CD4-positive, alpha-beta T cell (primary cell): ENCODE results near the gene PPP1R3D. TPM values are rescaled to one million over a fixed set of nuclear protein-coding genes. Genes with fewer than 3 reads are reported as not detected.
A peak's percentile ranks its signal among the peaks of the same experiment; 100 is the strongest.

ENCODE experiments used
- ATAC-seq: fragments of 200-7000 bp; cut with Tn5 transposase; one replicate; pipeline ENCODE4 v1.10.0; 2022; ENCODE audit warnings: mild to moderate bottlenecking; ENCODE audit not compliant: poor library complexity
- CTCF ChIA-PET: fragments of 350-600 bp; sonication (Branson Sonifier 250); formaldehyde crosslinking; loops from one replicate; lab custom pipeline; 2021; ENCODE audit warnings: antibody characterized with exemption, inconsistent platforms; lab: Charles Lee
- POLR2A ChIA-PET: fragments of 350-600 bp; sonication (Branson Sonifier 250); formaldehyde crosslinking; loops from one replicate; lab custom pipeline; 2021; ENCODE audit warnings: antibody characterized with exemption, inconsistent platforms; lab: Charles Lee
- DNase-seq, 14 experiments: peaks; one replicate each; pipeline ENCODE4 v3.0.0-alpha.2; 2013 to 2020; ENCODE audit warnings: mixed read lengths in 2 of 14
- H3K27ac ChIP-seq, 2 donors: one replicate each; pipeline versions ENCODE4 v1.5.1 to v1.7.0; 2013; ENCODE audit warnings: low read length in 2 of 2, low read depth in 1 of 2, mild to moderate bottlenecking in 1 of 2
- H3K27me3 ChIP-seq, 2 experiments: 1 replicate in 1 of 2; 2 replicates in 1 of 2; pipeline versions ENCODE4 v1.6.1 to v1.7.0; 2013; ENCODE audit warnings: low read length in 2 of 2, control low read depth in 1 of 2, mild to moderate bottlenecking in 1 of 2, moderate library complexity in 1 of 2; ENCODE audit not compliant: insufficient read depth in 2 of 2, control insufficient read depth in 1 of 2
- H3K36me3 ChIP-seq: one replicate; pipeline ENCODE4 v1.6.1; 2013; ENCODE audit warnings: low read length, control low read depth; ENCODE audit not compliant: insufficient read depth
- H3K4me1 ChIP-seq: one replicate; pipeline ENCODE4 v1.6.1; 2013; ENCODE audit warnings: low read length, control low read depth; ENCODE audit not compliant: insufficient read depth
- H3K4me3 ChIP-seq: one replicate; pipeline ENCODE4 v1.5.1; 2013; ENCODE audit warnings: mild to moderate bottlenecking, low read length, moderate library complexity
- H3K9me3 ChIP-seq, 2 experiments: 1 replicate in 1 of 2; 2 replicates in 1 of 2; pipeline versions ENCODE4 v1.6.1 to v1.7.0; 2013; ENCODE audit warnings: low read length in 2 of 2, mild to moderate bottlenecking in 2 of 2, control low read depth in 1 of 2, moderate library complexity in 1 of 2; ENCODE audit not compliant: control insufficient read depth in 1 of 2, insufficient read depth in 1 of 2
- H3K27ac Mint-ChIP-seq: one replicate; pipeline ENCODE4 v1.8.0; 2020; ENCODE audit warnings: mixed read lengths
- H3K27me3 Mint-ChIP-seq: one replicate; pipeline ENCODE4 v1.8.0; 2021; ENCODE audit warnings: mixed read lengths
- H3K36me3 Mint-ChIP-seq: one replicate; pipeline ENCODE4 v1.8.0; 2021; ENCODE audit warnings: low read depth, mixed read lengths
- H3K4me1 Mint-ChIP-seq: one replicate; pipeline ENCODE4 v1.8.0; 2021; ENCODE audit warnings: low read depth, mixed read lengths
- H3K4me3 Mint-ChIP-seq: one replicate; pipeline ENCODE4 v1.8.0; 2020; ENCODE audit warnings: mild to moderate bottlenecking, mixed read lengths
- H3K9me3 Mint-ChIP-seq: one replicate; pipeline ENCODE4 v1.8.0; 2020; ENCODE audit warnings: mixed read lengths
- CTCF ChIP-seq: fragments of 200-600 bp; IDR thresholded peaks from one replicate; pipeline ENCODE4 v1.8.0; 2022; ENCODE audit warnings: antibody characterized with exemption, mild to moderate bottlenecking
- intact Hi-C, 2 experiments: fragments of 100-400 bp; cut with DNase I in 1 of 2; cut with micrococcal nuclease in 1 of 2; formaldehyde crosslinking; loops; one replicate each; pipeline versions ENCODE4 v1.15.1 to v1.9.0; 2023 to 2025; cut with DNase I, micrococcal nuclease
- total RNA-seq, 174 experiments: library from RNA in 2 of 174; stranded (reverse) in 2 of 174; gene quantifications; one replicate each; pipeline ENCODE4 v1.2.3 and lab custom pipeline; 2021 to 2026

The PPP1R3D gene
- total RNA-seq, 2 experiments from 2014 or later: 5.1 to 5.4 TPM

- ATAC-seq (no peak), DNase-seq (no peak)
- Mint-ChIP-seq H3K36me3 (peaks cover 37% of the 10 kb centered on the region), H3K9me3 (no peaks in the 10 kb centered on the region), H3K4me3 (no peak overlapping the region), H3K4me1 (peaks cover 21% of the 10 kb centered on the region), H3K27ac (peak overlapping the region; percentile 86), H3K27me3 (no peaks in the 10 kb centered on the region)
- Histone ChIP-seq H3K9me3 (no peaks in the 10 kb centered on the region), H3K4me1 (no peaks in the 10 kb centered on the region), H3K36me3 (peaks cover 18% of the 10 kb centered on the region), H3K27ac (peak overlapping the region; percentile 37 to 63), H3K27me3 (no peaks in the 10 kb centered on the region), H3K4me3 (no peak overlapping the region)
- no peak for TF ChIP-seq CTCF
- intact Hi-C loops: loop anchor here (1.0 to 5.0 kb wide), 4 partner anchors 8 to 1939 kb away; partner anchors contain the start of genes FAM217B (in 1 of the 2) and PPP1R3D (in 1 of the 2)
- ChIA-PET POLR2A (interaction anchor here (1.7 to 3.0 kb wide), 2 partner anchors 8 to 14 kb away, joined by 4 to 33 read pairs; partner anchors contain the start of genes FAM217B, PPP1R3D and SYCP2), CTCF (interaction anchor here (5.6 kb wide), 1 partner anchor 14 kb away, joined by 31 read pairs; the partner anchor contains the start of gene SYCP2)
Measured at GRCh38 chr20:59948212-59948611, 8.1 kb upstream of the PPP1R3D start.

DNA sequence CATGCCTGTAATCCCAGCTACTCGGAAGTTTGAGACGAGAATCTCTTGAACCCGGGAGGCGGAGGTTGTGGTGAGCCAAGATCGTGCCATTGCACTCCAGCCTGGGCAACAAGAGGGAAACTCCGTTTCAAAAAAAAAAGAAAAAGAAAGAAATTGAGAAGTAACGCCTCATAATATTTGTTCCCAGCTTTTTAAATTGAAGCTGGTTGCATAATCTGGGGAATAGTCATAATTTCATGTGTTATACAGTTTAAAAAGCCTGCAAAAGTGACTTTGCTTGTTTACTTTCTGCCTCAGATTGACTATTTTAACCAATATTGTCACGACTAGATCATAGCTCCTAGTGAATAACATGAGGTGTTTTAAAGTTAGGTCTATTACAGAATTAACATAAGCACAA lies 7.3 kb upstream of the PPP1R3D start:
- Histone ChIP-seq H3K9me3 (no peaks in the 10 kb centered on the region), H3K4me3 (no peak overlapping the region), H3K27me3 (no peaks in the 10 kb centered on the region), H3K36me3 (peaks cover 26% of the 10 kb centered on the region), H3K4me1 (no peaks in the 10 kb centered on the region), H3K27ac (no peak overlapping the region)
- intact Hi-C loops: loop anchor here (5.0 kb wide), 2 partner anchors 1280 to 1940 kb away; no protein-coding TSS in a partner anchor
- ATAC-seq: no peak
- H3K36me3 Mint-ChIP-seq: peaks cover 40% of the 10 kb centered on the region
- H3K9me3 Mint-ChIP-seq: no peaks in the 10 kb centered on the region
- no peak overlapping the region for H3K4me3 Mint-ChIP-seq
- no peak for TF ChIP-seq CTCF
- ChIA-PET POLR2A (no interaction called here), CTCF (interaction anchor here (5.6 kb wide), 1 partner anchor 14 kb away, joined by 31 read pairs; the partner anchor contains the start of gene SYCP2)
- DNase-seq: no peak
- H3K27me3 Mint-ChIP-seq: no peaks in the 10 kb centered on the region
- peaks cover 23% of the 10 kb centered on the region for H3K4me1 Mint-ChIP-seq
- H3K27ac Mint-ChIP-seq: no peak overlapping the region

DNA sequence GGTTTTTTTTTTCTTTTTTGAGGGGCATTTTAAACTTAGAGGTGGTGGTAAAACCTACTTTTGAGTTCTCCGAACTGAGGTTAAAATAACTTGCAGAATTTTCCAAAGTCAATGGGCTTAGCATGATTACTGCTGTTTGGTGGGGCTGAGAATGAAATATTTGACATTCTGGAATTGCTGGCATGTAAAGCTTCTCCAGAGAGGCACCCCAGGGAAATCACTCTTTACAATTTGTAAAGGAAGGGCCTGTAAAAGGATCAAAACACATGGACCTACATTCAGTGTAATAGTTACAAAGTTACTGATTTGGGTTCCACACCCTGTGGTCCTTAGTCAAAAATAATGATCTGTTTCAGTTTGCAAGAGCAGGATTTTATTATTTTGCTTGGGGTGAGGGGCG lies 5.6 kb upstream of the PPP1R3D start:
- H3K36me3 Mint-ChIP-seq: peaks cover 53% of the 10 kb centered on the region
- H3K4me1 Mint-ChIP-seq: peaks cover 39% of the 10 kb centered on the region
- no peaks in the 10 kb centered on the region for H3K9me3 Mint-ChIP-seq
- no peaks in the 10 kb centered on the region for H3K27me3 ChIP-seq
- H3K27ac ChIP-seq: no peak overlapping the region
- peaks cover 31% of the 10 kb centered on the region for H3K36me3 ChIP-seq
- CTCF ChIA-PET: interaction anchor here (1.8 to 5.6 kb wide), 2 partner anchors 9 to 12 kb away, joined by 4 to 31 read pairs; partner anchors contain the start of gene SYCP2
- TF ChIP-seq CTCF: no peak
- H3K27ac Mint-ChIP-seq: peak overlapping the region; percentile 31
- intact Hi-C loops: loop anchor here (5.0 kb wide), 2 partner anchors 1282 to 1942 kb away; no protein-coding TSS in a partner anchor
- POLR2A ChIA-PET: interaction anchor here (1.5 kb wide), 1 partner anchor 11 kb away, joined by 6 read pairs; no protein-coding TSS in a partner anchor
- no peaks in the 10 kb centered on the region for H3K9me3 ChIP-seq
- DNase-seq (no peak), ATAC-seq (no peak)
- H3K27me3 Mint-ChIP-seq: no peaks in the 10 kb centered on the region
- peaks cover 5% of the 10 kb centered on the region for H3K4me1 ChIP-seq
- H3K4me3 ChIP-seq: no peak overlapping the region
- no peak overlapping the region for H3K4me3 Mint-ChIP-seq
